SKM-1 treated with dmso at 0.1 percent for 144 hours (cell line): ENCODE data around the gene RWDD2A.

Source experiments
- DNase-seq: peaks from one replicate; lab custom pipeline; 2025; ENCODE audit not compliant: unreplicated experiment; lab: John Stamatoyannopoulos, UW

Gene RWDD2A

DNA sequence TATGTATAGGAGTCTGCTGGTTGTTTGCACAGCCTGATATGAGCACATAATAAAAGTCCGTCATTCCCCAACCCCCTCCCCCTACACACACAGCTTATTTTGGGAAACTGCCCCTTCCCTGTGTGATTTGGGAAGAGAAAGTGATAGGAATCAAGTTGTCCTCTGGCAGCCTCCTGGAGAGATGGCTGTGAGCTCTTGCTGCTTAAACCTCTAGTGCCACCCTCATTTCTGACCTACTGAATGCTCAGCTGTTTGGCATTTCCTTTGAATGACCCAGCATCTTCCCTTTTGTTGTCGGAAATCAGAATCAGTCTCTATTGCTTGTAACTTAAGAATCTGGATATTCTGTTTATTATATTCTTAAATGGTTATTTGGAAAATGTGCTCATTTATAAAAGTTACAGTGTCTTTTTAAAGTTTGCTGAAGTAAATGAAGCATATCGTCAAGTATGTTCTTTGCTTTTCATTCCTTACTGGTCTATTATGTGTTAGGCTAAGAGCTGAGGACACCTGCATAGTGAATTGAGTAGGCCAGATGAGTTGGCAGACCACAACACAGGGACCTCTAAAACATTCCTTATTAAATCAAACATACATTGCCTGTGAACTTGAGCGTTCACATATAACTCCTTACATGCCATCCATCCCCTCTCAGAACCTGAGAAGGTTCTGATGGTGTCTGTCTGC, 5.5 kb downstream of the RWDD2A start:
- no peak for DNase-seq

DNA sequence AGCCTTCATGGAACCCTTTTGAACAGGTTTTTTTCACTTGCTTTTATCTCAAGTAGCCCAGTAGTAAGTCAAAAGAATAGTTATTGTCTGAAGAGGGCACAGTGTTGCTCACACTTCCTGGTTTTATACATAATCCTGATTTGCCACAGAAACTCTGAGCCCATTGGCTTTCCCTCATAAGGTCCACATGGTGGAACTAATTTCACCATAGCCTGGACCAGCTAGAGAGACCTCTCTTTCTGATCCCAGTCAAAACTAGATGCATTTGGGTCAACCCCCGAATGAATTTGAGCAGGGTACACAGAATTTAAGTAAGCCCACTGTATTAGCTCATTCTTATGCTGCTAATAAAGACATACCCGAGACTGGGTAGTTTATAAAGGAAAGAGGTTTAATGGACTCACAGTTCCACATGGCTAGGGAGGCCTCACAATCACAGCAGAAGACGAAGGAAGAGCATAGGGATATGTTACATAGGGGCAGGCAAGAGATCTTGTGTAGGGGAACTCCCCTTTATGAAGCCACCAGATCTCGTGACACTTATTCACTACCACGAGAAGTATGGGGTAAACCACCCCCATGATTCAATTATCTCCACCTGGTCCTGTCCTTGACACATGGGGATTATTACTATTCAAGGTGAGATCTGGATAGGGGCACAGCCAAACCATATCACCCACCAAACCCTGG, 6.2 kb downstream of the RWDD2A start:
- DNase-seq, result no peak

DNA sequence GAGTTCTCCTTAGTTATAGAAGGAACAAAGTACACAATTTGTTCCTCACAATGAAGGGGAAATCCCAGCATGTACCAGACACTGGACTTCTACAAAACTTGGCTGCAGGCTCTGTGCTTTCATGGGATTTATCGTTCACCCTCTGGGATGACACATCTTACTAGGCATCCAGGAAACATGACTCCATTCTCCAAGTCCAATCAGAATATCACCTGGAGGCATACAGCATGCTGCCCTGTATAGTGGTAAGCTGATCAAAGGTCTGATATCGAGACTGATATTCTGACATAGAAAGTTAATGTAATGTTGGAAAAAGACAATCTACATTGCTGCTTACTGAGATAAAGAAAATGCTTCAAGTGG, 6.7 kb downstream of the RWDD2A start:
- no peak for DNase-seq

DNA sequence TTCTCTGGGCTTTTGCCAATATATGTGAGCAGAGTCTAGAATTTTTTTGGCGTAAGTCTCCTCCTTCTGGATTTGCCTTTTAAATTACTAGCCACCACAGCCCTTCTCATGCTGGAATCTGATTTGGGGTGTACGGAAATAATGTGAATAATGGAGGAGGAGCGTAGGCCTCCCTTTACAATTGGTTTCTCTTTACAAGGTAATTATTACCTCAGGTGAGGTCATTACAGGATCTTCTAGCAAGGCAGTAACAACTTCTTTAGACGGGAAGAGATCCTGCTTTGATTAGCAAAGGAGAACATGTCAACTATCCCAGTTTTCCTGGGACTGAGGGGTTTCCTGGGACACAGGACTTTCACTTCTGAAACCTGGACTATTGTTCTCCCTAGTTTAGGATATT, 8.9 kb downstream of the RWDD2A start:
- no peak for DNase-seq

DNA sequence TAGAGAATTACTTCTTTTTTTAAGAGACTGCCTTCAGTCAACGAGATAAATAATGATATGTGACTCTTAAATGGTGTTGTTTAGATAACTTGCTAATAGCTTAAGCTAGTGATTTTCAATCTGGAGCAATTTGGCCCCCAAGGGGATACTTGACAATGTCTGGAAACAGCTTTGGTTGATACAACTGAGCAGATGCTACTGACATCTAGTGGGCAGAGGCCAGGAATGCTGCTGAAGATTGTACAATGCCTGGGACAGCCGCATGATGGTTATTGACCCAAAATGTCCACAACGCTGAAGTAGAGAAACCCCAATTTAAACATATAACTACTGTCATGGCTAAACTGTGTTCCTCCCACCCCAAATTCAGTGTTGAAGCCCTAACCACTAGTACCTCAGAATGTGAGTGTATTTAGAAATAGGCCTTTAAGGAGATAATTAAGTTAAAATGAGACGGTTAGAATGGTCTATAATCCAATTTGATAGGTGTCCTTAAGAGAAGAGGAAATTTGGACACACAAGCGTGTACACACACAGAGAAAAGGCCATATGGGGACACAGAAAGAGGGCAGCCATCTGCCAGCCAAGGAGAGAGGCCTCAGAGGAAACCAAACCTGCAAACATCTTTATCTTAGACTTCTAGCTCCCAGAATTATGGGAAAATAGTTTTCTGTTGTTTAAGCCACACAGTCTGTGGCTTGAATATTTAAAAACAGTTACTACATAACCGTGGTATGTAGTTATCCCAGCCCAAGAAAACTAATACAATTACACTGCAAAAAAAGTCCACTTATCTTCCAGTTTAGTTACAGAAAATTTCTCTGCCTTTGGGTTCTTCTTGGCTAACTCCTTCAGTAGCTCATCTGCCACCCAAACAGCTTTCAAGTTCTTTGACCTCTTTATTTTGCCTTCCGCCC, 22.2 kb downstream of the RWDD2A start:
- peak; percentile 72 for DNase-seq

DNA sequence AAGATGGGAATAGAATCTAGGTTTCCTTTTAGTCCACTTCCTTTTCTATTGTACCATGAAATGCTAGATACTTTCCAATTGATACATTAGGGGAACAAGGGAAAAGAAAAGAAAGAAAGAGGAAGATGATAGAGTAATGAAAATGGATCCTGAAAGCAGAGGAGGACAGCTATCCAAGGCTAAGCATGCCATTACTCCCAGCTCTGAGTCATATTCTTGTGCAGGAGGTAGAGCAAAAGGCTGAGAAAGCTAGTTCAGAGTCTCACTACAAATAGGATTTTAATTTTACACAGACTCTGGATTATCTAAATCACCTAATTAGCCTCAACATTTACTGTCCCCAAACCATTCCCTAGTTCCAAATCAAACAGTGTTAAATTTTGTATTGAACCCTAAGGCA, 23.6 kb downstream of the RWDD2A start:
- no peak for DNase-seq

DNA sequence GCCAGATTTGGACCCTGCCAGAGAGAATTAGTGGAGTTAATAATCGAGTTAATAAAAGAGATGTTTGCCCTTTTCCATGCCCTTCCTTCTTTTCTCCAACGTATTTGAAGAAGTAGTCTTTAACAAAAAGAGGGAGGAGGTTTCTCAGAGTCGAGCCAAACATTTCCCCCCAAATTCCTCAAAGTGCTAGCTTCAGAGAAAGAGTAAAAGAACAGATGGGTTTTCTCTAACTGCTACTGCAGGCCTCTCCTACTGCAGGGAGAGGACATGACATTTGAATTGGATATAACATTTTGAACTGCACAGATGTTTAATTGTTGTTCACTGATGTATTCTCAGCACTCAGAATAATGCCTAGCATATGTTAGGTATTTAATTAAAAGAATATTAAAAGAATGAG, 25.5 kb downstream of the RWDD2A start:
- DNase-seq, result no peak

DNA sequence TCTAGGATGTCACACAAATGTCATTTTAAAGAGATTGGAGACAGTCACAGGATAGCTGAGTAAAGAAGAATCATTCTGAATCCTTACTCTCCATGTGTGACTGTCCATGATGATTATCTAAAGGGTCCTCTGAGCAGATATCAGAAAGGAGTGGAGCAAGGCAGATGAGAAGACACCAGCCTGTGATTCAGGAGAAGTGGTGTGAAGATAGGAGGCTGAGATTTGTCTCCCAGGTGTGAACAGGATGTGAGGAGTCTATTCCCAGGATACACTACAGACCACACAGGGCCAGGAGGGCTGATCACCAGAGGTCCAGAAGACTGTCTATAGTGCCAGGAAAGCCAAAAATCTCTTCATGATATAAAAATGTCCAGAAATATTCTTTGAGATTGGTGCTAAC, 27.0 kb downstream of the RWDD2A start:
- DNase-seq, result no peak

DNA sequence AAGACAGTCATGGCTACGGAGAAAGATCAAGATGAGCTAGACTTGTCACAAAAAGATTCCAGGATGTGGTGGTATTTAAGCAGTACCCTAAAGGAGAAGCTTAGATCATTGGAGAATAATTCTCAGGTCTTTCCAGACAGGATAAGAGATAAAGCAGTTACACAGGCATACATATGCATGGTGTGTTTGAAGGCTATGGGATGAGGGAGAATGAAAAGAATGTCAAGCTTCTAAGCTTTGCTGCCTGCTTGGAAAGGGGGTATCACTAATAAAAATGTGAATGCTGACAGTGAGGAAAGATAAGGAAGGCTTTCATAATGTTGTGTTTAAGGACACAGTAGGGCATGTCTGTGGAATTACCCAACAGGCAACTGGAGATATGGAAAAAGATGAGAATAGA, 28.1 kb downstream of the RWDD2A start:
- no peak for DNase-seq

DNA sequence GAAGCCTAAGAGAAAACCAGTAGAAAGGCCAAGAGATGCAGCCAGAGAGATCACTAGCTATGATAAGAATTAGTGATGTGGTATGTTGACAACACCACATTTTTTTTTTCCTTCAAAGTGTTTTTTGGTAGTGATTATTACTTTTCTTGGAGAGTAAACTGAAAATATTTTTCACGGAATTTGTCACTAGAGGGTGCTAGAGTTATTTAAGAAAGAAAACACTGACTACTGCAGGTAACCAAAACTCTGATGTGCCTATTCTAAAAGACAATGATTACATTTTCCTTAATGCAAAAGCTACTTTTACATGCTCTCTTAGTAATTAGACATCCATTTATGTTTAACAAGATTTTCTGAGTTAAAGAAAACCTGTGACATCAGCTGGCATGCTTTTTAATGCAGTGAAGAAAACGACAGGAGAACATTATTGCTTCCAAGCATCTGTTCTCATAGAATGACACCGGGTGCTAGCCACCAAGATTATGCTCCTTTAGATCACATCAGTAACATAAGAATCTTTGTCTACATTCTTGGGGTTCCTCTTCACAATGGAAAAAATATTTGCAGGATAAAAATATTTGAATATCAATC, 28.8 kb downstream of the RWDD2A start:
- peak; percentile 22 for DNase-seq

DNA sequence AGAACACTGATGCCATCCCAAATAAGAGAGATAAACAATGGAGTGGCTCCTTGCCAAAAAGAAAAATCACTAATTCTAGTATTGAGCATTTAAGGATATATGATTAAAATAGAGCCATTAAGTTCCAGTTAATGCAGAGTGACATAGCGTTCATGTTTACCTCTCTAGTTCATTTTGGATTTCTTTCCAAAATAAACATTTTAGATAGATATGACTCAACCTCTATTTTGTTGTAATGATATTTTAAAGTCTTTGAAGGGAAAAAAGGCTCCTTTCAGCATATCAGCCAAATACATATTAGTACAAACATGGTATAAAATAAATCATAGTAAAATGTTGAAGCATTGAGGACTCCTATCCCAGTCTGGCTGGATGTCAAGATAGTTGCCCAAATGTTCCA, 33.4 kb downstream of the RWDD2A start:
- DNase-seq, result no peak

DNA sequence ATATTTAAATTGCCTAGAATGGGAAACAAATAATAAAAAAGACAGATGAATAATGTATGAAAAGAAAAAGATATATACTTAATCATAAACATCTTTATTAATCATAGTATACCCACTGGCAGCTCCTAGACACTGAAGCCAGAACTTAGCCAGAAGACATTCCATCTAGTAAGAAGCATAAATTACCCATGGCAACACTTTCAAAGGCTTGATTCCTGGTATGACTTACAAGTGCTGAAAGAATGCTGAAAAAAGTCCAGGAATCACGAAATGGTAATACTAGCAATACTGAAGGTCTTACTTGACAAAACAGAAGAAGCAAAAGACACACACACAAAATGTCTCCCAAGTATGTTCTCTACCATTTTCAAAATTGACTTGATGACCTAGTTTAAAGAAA, 38.0 kb downstream of the RWDD2A start:
- DNase-seq, result no peak

DNA sequence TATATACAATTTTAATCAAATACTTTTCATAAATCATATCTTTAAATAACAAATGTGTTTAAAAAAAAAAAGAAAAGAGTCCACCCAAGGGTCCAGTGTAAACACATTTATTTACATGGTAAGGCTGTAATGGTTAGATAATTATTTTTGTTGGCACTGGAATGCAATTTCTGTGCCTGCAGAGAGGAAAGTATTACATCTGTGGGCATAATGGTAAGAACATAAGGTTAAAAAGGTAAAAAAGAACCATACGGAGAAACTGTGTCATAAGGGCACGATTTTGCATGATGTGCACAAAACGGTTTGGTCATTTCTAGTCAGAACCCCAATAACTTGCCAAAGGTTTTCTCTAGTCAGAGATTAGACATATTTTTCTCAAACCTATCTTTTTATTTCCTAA, 54.3 kb downstream of the RWDD2A start:
- no peak for DNase-seq
